ENCODE data around the gene CCNY.

CCNY gene

GRCh38 chr10:35377050-35377728 lies 40.9 kb downstream of the CCNY start:
- Histone ChIP-seq H3K4me1 (peaks cover 90 to 99% (median 96%) of the 10 kb centered on the region in 10 experiments), H3K36me3 (peaks cover 0 to 11% (median 0%) of the 10 kb centered on the region in 11 experiments; a peak in 2 of 22 replicates), H3K9ac (no peak overlapping the region), H4K20me1 (peaks cover 30 to 97% (median 61%) of the 10 kb centered on the region in 11 experiments; a peak in 20 of 22 replicates), H3K27me3 (no peaks in the 10 kb centered on the region), H3K9me3 (replicated peaks in 1 of 11) (peaks cover 0 to 6% (median 0%) of the 10 kb centered on the region in 11 experiments; a peak in 3 of 22 replicates), H3K4me2 (peak overlapping the region in 8 of 11 experiments; percentile 3 to 90 (median 20); a peak in 12 of 22 replicates), H3K4me3 (no peak overlapping the region), H3K27ac (no peak overlapping the region)
- no peak for TF ChIP-seq Cebpa-rat (IDR thresholded peaks at IDR 0.05)

- Histone ChIP-seq H4K20me1 (peaks cover 22 to 97% (median 53%) of the 10 kb centered on the region in 11 experiments; a peak in 20 of 22 replicates), H3K27me3 (no peaks in the 10 kb centered on the region), H3K27ac (peak overlapping the region; percentile 61 to 81 (median 75)), H3K4me1 (peaks cover 79 to 92% (median 85%) of the 10 kb centered on the region in 10 experiments), H3K4me2 (peak overlapping the region; percentile 79 to 96 (median 89)), H3K36me3 (peaks cover 0 to 11% (median 0%) of the 10 kb centered on the region in 11 experiments; a peak in 3 of 22 replicates), H3K4me3 (peak overlapping the region; percentile 13 to 51 (median 35); a peak in 10 of 20 replicates), H3K9me3 (replicated peaks in 1 of 11) (peaks cover 0 to 12% (median 0%) of the 10 kb centered on the region in 11 experiments; a peak in 4 of 22 replicates), H3K9ac (peak overlapping the region; percentile 58 to 74 (median 67))
- TF ChIP-seq Cebpa-rat (IDR thresholded peaks at IDR 0.05): no peak
Observed at GRCh38 chr10:35378541-35379210, 42.4 kb downstream of the CCNY start.

GRCh38 chr10:35379226-35380137 lies 43.2 kb downstream of the CCNY start:
- H3K9me3 ChIP-seq (replicated peaks in 1 of 11): peaks cover 0 to 16% (median 6%) of the 10 kb centered on the region in 11 experiments; a peak in 17 of 22 replicates
- H3K4me3 ChIP-seq: peak overlapping the region; percentile 29 to 51 (median 38); a peak in 15 of 20 replicates
- H3K4me1 ChIP-seq: peaks cover 71 to 84% (median 79%) of the 10 kb centered on the region in 10 experiments
- H3K9ac ChIP-seq: peak overlapping the region; percentile 58 to 74 (median 67)
- peaks cover 0 to 16% (median 3%) of the 10 kb centered on the region in 11 experiments; a peak in 14 of 22 replicates for H3K36me3 ChIP-seq
- H3K27me3 ChIP-seq: no peaks in the 10 kb centered on the region
- peaks cover 22 to 97% (median 45%) of the 10 kb centered on the region in 11 experiments; a peak in 20 of 22 replicates for H4K20me1 ChIP-seq
- peak overlapping the region; percentile 79 to 96 (median 89) for H3K4me2 ChIP-seq
- no peak for TF ChIP-seq Cebpa-rat (IDR thresholded peaks at IDR 0.05)
- H3K27ac ChIP-seq: peak overlapping the region; percentile 69 to 81 (median 75)

DNA sequence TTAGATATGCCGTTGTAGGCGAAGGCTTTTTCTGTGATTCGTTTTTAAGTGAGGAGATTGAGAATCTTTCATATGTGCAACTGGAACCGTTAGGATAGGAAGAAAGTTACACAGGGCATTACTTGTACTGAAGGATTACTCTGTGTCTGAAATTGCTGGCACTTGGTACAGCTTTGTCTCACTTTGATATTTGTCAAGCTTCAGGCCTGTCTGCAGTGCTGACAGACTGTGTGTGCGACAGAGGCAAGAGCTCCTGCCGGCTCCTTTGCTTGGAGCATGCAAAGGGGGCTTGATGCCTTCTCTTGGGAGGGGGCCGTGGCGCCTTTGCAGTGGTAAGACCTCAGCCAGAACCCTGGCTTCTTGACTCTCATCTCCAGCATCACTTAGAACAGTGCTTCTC lies 45.8 kb downstream of the CCNY start:
- Histone ChIP-seq H3K36me3 (peaks cover 0 to 26% (median 19%) of the 10 kb centered on the region in 11 experiments; a peak in 17 of 22 replicates), H3K4me2 (peak overlapping the region in 8 of 11 experiments; percentile 19 to 66 (median 34); a peak in 13 of 22 replicates), H3K4me3 (no peak overlapping the region), H3K27ac (0 out of 22 replicates have a peak overlapping the region, but pooled peaks of 1 of the 11 experiments have one; percentile 27), H3K9ac (0 out of 22 replicates have a peak overlapping the region, but pooled peaks of 1 of the 11 experiments have one; percentile 10), H3K4me1 (peaks cover 58 to 77% (median 67%) of the 10 kb centered on the region in 10 experiments), H3K27me3 (no peaks in the 10 kb centered on the region), H4K20me1 (peaks cover 13 to 94% (median 33%) of the 10 kb centered on the region in 11 experiments; a peak in 19 of 22 replicates), H3K9me3 (replicated peaks in 1 of 11) (peaks cover 0 to 33% (median 29%) of the 10 kb centered on the region in 11 experiments; a peak in 18 of 22 replicates)
- no peak for TF ChIP-seq Cebpa-rat (IDR thresholded peaks at IDR 0.05)

DNA sequence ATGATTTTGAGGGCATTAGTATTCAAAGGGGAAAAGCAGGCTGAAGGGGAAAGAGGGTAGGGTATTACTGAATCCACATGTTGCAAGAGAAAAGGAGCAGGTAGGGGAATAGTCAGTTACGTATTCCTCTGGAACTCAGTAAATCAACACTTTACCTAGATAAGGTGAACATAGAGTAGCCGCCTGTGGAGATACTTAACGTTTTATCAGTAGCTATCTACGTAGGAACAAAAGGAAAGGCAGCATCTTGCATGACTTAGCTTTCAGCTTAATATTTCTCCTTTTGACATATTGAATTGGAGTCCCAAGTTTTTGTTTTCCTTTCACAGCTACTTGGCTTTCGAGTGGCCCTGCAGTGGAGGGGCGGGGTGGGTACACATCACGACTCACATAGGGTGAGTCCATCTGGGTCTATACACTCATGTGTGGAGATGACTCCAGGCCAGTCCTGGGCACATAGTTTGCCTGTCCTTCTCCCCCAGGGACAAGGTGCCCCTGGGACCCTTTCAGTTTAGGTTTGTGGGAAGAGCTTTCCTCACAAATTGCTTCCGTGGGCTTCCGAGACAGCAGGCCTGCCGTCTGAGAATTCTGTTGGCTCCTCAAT lies 48.1 kb downstream of the CCNY start:
- peaks cover 0 to 41% (median 27%) of the 10 kb centered on the region in 11 experiments; a peak in 18 of 22 replicates for H3K36me3 ChIP-seq
- peaks cover 8 to 56% (median 51%) of the 10 kb centered on the region in 11 experiments for H3K9me3 ChIP-seq (replicated peaks in 1 of 11)
- H3K4me1 ChIP-seq: peaks cover 39 to 71% (median 58%) of the 10 kb centered on the region in 10 experiments
- no peak for TF ChIP-seq Cebpa-rat (IDR thresholded peaks at IDR 0.05)
- peaks cover 4 to 89% (median 37%) of the 10 kb centered on the region in 11 experiments; a peak in 17 of 22 replicates for H4K20me1 ChIP-seq
- H3K27me3 ChIP-seq: no peaks in the 10 kb centered on the region
- H3K4me2 ChIP-seq: no peak overlapping the region
- H3K9ac ChIP-seq: no peak overlapping the region
- no peak overlapping the region for H3K27ac ChIP-seq
- H3K4me3 ChIP-seq: no peak overlapping the region; a peak in 1 of 20 replicates

GRCh38 chr10:35386594-35387174 lies 50.4 kb downstream of the CCNY start:
- H3K4me3 ChIP-seq: no peak overlapping the region

DNA sequence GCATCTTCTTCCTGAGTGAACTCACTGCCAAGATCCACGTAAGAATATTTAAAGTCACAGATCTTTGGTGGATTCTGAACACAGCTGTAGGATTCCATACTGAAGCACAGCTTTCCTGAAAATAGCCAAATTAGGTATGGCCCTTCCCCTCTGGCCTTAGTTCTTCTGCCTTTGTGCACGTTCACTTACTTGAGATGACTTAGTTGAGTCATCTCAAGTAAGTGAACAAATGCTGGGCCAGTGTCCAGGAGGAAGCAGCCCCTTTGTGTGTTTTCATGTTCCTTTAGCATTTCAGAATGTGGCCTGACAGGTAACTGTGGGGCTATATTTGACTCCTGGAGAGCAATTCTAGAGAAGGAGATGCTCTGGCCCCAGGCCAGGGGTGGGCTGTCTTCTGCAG lies 51.5 kb downstream of the CCNY start:
- no peak overlapping the region for H3K4me3 ChIP-seq
- H3K36me3 ChIP-seq: peaks cover 9 to 60% (median 46%) of the 10 kb centered on the region in 11 experiments; a peak in 21 of 22 replicates
- peaks cover 26 to 58% (median 38%) of the 10 kb centered on the region in 10 experiments for H3K4me1 ChIP-seq
- peak overlapping the region in 4 of 11 experiments; percentile 2 to 72 (median 66); a peak in 8 of 22 replicates for H3K4me2 ChIP-seq
- H3K9ac ChIP-seq: no peak overlapping the region
- peaks cover 4 to 83% (median 18%) of the 10 kb centered on the region in 11 experiments; a peak in 18 of 22 replicates for H4K20me1 ChIP-seq
- no peaks in the 10 kb centered on the region for H3K27me3 ChIP-seq
- H3K9me3 ChIP-seq (replicated peaks in 1 of 11): peaks cover 33 to 80% (median 76%) of the 10 kb centered on the region in 11 experiments
- no peak for TF ChIP-seq Cebpa-rat (IDR thresholded peaks at IDR 0.05)
- H3K27ac ChIP-seq: 0 out of 22 replicates have a peak overlapping the region, but pooled peaks of 1 of the 11 experiments have one; percentile 23

More at GRCh38 chr10:35386594-35387174, 50.4 kb downstream of the CCNY start:
- Histone ChIP-seq H3K27ac (peak overlapping the region in 2 of 11 experiments; percentile 4 to 23; a peak in 2 of 22 replicates), H3K4me2 (peak overlapping the region in 10 of 11 experiments; percentile 12 to 72 (median 52); a peak in 16 of 22 replicates), H3K36me3 (peaks cover 9 to 60% (median 46%) of the 10 kb centered on the region in 11 experiments; a peak in 21 of 22 replicates), H4K20me1 (peaks cover 0 to 83% (median 17%) of the 10 kb centered on the region in 11 experiments; a peak in 13 of 22 replicates), H3K9ac (no peak overlapping the region), H3K27me3 (no peaks in the 10 kb centered on the region), H3K4me1 (peaks cover 25 to 58% (median 39%) of the 10 kb centered on the region in 10 experiments), H3K9me3 (replicated peaks in 1 of 11) (peaks cover 31 to 79% (median 74%) of the 10 kb centered on the region in 11 experiments)
- no peak for TF ChIP-seq Cebpa-rat (IDR thresholded peaks at IDR 0.05)

All from BLaER1 treated with 17β-estradiol and CSF1 and Interleukin-3, amounts not matched to agents 10 nM and 100 nM (cell line).